Neural progenitor cell (in vitro differentiated cells): ENCODE measurements around the gene MFSD11.
"Not testable (repeated sequence)": the region's sequence is repeated elsewhere in the genome, so short reads cannot be mapped to it uniquely, and the experiment has no call there.

Experiments
- EZH2 ChIP-seq: fragments of 200-600 bp; sonication (generic); IDR thresholded peaks from 2 replicates; pipeline ENCODE4 v1.6.1; 2017; ENCODE audit warnings: antibody characterized with exemption, mild to moderate bottlenecking, moderate library complexity
- TF ChIP-seq, protein P1 (sequence below): fragments of 200-600 bp; sonication (generic); IDR thresholded peaks from 2 replicates; pipeline ENCODE4 v1.5.1; 2017; ENCODE audit warnings: antibody characterized with exemption, mild to moderate bottlenecking

DNA sequence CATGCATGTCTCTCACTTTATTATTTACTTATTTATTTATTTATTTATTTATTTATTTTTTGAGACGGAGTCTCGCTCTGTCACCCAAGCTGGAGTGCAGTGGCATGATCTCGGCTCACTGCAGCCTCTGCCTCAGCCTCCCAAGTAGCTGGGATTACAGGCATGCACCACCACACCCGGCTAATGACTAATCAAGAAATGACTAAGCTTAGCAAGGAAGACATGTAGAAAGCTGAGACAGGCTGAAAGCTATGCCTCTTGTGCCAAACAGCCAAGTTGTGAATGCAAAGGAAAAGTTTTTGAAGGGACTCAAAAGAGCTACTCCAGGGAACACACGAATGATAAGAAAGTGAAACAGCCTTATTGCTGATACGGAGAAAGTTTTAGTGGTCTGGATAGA is 7.9 kb downstream of the MFSD11 start:
- TF ChIP-seq EZH2, result not testable (repeated sequence)
- TF ChIP-seq, protein P1, sequence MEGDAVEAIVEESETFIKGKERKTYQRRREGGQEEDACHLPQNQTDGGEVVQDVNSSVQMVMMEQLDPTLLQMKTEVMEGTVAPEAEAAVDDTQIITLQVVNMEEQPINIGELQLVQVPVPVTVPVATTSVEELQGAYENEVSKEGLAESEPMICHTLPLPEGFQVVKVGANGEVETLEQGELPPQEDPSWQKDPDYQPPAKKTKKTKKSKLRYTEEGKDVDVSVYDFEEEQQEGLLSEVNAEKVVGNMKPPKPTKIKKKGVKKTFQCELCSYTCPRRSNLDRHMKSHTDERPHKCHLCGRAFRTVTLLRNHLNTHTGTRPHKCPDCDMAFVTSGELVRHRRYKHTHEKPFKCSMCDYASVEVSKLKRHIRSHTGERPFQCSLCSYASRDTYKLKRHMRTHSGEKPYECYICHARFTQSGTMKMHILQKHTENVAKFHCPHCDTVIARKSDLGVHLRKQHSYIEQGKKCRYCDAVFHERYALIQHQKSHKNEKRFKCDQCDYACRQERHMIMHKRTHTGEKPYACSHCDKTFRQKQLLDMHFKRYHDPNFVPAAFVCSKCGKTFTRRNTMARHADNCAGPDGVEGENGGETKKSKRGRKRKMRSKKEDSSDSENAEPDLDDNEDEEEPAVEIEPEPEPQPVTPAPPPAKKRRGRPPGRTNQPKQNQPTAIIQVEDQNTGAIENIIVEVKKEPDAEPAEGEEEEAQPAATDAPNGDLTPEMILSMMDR, result not testable (repeated sequence)
